Right ventricle myocardium inferior (tissue), 1 donor: Measurements from ENCODE around the gene GALNT9. TPM values are rescaled to one million over a fixed set of nuclear protein-coding genes. Genes with fewer than 3 reads are reported as not detected.
A peak's percentile ranks its signal among the peaks of the same experiment; 100 is the strongest.

ENCODE experiments used
- ATAC-seq: fragments of 200-7000 bp; cut with Tn5 transposase; one replicate; pipeline ENCODE4 v1.9.1; 2020; ENCODE audit warnings: mild to moderate bottlenecking, moderate library complexity
- DNase-seq: peaks from one replicate; pipeline ENCODE4 v3.0.0; 2021; ENCODE audit errors: missing footprints
- intact Hi-C: fragments of 100-400 bp; cut with DNase I; formaldehyde crosslinking; loops from one replicate; pipeline ENCODE4 v1.11.0; 2022
- total RNA-seq: library from RNA; stranded (reverse); fragmentation: NEBNext Ultra II Directional; extraction: Animal tissue kit (Norgen Biotek cat#: 25700); gene quantifications from one replicate; pipeline ENCODE4 v1.2.1, GENCODE V29; 2021
- donor health status: DM: no; HTN: yes; CAD: no; lungs with severe emphysema.

Gene GALNT9
- total RNA-seq, 1 donor from 2014 or later = not detected

DNA sequence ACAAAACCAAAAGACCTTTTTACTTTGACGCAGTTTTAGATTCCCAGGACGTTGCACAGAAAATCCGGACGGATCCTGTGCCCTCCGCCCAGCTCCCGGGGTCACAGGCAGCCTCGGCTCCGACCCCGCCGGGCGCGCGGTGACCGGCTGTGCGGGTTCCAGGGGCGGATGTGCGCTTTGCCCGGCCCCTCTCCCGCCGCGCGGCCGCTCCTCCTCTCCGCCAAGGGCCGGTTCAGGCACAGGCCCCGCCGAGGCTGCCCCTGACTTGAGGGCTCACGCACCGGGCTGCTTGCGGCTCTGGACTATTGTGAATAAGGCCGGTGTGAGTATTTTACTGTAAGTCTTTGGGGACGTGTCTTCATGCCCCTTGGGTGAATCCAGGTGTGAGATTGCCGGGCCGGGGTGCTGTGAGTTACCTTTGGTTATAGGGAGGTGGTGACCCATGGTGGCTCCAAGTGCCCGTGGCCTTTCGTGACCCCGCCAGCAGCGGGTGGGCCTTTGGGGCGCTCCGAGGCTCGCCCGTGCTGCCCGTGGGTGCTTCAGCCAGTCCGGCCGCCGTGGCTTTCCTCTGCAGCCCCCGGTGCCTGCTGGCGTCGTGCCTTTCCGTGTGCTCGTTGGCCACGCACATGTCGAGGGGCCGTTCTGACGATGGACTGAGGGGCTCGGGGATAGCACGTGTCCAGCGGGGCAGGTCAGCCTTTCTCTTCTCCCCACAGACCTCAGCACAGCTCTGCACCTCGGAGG is 139.2 kb downstream of the GALNT9 start:
- DNase-seq = peak; percentile 71
- ATAC-seq = peak; percentile 12
- intact Hi-C loops = no loop called here

DNA sequence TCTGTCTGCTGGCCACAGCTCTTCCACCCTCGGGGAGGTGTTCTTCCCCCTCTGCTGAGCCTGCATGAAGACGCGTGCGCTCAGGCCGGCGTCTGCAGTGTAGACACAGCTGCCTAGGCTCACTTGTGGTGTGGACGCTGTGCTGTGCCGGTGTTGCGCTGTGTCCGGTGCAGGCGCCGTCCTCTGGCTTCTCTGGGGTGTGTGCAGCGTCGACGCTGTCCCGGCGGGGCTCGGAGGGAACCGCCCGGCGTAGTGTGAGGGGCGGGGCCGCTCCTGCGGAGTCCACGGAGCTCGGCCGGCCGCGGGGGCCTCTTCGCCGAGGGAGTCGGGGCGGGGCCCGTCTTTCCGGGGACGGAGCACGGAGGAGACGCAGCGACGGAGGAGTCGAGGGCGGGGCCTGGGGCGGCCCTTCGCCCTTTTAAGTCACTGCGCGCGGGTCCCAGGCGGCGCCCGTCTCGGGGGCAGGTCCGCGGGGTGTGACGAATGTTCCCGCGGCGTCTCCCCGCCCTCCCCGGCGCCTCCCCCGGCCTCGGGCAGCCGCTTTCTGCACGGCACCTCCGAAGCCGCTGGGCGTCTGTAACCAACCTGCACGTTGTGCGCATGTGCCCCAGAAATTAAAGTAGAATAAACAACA is 139.9 kb downstream of the GALNT9 start:
- intact Hi-C loops = no loop called here
- ATAC-seq (peak; percentile 98), DNase-seq (peak; percentile 97)

DNA sequence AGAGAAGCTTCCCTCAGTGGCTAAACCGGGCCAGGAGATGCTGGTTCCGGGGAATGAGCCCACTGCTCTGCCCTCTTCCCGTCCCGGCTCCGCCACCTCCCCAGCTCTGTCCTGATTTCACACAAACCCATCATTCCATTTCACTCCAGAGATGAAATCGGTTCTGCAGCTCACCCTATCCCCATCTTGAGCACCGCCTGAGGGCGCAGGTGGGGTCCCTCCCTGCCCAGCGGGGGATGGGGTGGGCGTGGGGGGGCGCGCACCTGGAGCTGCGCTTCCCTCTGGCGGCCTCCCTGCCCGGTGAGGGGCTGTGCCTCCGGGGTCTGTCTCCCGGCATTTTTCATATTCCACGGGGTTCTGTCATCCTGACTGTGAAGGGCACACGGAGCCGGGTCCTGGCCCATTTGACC is 140.5 kb downstream of the GALNT9 start:
- intact Hi-C loops = no loop called here
- no peak for ATAC-seq
- no peak for DNase-seq

DNA sequence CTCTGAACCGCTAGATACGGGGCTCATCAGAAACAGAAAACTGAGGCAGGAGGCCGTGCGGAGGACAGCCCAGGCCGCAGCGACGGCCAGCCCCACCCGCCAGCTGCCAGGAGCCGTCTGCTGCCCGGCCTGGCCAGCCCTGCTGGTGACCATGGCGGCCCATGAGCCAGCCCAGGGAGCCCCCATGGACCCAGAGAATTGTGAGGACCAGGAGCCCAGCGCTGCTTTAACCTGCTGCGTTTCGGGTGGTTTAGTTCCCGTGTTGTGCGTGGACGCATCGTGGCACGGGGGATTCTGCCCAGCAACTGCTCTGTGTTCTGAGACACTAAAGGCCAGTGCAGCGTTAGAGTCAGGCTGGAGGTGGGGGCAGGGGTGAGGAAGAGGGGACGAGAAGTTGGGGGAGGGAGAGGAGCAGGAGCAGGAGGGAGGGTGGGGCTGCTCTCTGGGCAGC is 140.9 kb downstream of the GALNT9 start:
- intact Hi-C loops = no loop called here
- DNase-seq = peak; percentile 45
- no peak for ATAC-seq

DNA sequence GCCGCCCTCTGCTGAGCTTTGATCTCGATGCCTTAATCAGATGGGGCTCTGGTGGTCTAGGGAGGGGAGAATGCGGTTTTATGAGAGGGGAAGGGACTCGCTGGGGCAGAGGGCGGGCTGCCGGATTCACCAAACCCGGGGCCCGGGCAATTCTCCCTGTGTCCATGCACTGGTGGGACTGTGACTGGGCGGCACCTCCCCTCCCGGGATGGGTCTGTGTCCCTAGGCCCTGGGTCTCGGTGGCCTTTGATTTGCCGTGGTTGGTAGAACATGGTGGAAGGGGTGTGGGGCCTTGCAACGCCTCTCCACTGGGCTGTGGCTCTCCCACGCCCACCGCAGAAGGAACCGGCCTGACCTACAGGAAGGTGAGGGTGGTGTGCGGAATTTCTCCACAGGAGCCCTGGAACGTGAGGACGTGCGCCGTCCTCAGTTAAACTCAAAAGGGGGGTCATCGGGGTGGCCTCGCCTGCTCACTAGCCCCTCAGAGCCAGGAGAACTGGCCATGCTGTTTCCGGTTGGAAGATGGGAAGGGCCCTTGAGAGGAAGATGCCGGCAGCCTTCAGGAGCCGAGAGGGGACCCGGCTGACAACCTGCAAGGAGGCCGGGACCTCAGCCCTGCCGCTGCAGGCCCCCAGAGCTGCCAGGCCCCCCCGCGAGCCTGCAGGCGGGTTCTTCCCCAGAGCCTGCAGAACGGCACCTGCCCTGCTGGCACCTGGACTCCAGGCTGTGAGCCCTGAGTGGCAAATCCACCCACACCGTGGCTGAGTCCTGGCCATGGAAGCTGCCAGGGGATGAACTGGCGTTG is 141.5 kb downstream of the GALNT9 start:
- DNase-seq (peak; percentile 64), ATAC-seq (no peak)
- intact Hi-C loops = no loop called here

DNA sequence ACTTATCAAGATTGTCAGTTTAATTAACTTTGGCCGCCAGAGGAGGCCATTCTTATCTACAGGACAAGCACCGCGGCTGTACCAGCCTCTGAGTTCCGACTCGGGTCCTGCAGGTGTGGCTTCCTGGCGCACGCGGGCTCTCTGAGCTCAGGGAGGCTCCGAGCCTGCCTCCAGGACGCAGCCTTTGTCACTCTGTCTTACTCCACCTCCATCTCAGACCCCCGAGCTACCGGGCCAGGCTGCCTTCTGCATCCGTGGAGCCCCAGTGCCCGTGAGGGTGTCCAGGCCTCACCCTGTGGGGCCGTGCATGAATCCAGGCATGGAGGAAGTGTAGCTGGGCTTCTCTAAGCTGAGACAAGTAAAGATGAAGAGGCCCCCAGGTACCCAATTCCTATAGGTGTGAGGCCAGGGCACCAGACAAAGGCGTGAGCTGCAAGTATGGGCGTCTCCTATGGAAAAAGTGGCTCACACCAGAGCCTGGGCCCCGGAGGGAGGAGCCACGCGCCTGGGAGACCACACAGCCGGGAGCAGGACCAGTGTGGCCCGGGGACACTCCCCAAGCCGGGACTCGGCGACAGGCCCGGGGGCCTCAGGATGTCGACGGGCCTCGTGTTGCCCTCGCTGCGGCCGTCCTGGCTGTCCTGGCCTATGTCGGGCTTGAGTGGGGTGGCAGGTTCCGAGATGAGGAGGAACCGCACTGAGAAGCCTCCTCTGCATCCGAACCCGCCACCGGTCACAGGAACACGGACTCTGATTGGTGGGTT is 142.3 kb downstream of the GALNT9 start:
- intact Hi-C loops = no loop called here
- DNase-seq = peak; percentile 28
- ATAC-seq = no peak

DNA sequence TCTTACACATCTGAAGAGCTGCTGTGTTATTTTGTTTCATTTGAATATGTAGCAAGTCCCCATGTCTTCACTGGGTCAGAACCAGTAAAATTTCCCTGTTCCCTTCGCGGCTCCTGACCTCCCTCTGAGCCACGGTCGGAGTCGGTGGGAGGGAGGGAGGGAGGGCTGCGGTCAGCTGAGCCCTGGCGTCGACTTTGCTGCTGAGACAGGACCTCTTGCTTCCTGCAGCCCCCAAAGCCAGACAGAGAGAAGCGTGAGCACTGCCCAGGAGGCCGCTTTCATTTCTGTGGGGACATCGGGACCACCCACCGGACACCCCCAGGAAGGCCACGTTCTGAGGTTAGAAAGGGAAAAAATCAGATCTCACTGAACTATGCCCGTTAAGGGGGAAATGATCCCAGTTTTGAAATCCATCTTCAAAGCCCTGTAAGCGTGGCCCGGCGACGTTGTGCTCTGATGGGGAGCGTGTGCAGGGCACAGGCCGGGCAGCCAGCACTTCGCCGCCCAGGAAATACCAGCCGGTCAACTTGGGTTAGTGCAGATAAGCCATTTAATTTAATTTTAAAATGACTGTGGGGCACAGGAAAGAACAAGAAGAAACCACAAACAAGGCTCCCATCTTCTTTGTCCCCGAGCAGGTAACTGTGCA is 143.1 kb downstream of the GALNT9 start:
- ATAC-seq = no peak
- intact Hi-C loops = no loop called here
- peak; percentile 63 for DNase-seq

DNA sequence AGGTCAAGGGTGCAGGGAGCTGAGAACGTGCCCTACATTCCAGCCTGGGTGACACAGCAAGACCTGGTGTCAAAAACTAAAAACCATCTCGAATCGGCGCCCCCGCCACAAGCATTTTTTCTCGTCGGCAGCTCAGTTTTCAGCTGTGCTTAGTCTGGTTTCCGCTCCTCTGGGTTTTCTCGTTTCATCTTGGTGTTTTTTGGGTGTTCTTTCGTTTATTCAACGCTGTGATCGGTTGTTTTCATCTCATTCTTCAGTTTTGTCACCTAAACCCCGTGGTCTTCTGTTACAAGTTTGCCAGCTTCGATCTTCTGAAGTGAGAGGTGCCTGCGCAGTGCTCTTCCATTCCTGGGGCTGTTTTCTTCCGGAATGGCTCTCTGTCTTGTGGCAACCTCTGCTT is 143.7 kb downstream of the GALNT9 start:
- intact Hi-C loops = no loop called here
- ATAC-seq (no peak), DNase-seq (no peak)

DNA sequence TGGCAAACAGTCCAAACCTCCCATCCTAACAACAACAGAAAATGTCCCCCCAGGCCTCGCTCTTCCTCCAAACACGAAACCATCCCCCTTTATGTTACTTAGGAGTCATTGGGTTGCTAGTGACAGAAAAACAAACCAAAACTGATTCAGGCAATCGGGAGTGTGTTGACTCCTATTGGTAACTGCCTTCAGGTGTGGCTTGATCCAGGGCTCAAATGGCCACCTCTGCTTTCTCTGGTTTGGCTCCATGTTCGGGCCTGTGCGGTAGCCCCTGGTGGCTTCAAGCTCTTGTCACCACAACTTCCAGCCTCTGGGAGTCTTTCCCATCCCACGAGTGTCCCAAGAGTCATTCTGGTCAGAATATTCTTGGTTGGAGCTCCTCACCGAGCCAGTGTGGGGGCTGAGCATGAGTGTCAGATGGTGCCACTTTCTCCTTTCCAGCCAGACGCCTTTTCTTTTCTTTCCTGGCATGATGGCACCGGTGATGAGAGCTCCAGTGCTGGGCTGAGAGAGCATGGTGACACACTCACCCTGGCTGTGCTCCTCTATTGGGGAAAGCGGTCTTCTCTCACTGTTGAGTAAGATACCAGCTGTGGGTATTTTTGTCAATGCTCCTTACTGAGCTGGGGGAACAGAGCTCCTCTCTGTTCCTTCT is 146.6 kb downstream of the GALNT9 start:
- intact Hi-C loops = no loop called here

DNA sequence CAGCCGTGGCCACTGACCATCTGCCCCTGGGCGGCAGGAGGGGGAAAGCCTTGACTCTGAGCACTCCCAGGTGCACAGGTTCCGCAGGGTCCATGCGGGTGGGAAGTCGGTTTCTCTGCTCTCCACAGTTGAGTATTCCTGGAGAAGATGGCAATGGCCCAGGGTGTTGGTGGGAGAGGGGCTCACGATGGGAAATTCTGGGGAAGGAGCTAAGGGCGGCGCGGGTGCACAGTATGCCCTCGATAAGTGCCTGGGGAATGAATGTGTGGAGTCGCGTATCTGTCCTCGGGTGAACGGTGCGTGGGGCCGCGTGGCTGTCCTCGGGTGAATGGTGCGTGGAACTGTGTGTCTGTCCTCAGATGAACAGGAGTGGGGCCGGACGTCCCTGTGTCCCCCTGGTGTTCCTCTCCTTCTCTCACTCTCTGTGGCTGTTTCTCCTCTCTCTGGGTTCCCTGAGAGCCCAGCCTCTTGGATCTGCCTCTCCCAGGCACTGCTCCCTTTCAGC is 147.1 kb downstream of the GALNT9 start:
- intact Hi-C loops = no loop called here
- ATAC-seq (no peak), DNase-seq (no peak)

More for the DNA sequence above, 146.6 kb downstream of the GALNT9 start:
- no peak for ATAC-seq
- no peak for DNase-seq

DNA sequence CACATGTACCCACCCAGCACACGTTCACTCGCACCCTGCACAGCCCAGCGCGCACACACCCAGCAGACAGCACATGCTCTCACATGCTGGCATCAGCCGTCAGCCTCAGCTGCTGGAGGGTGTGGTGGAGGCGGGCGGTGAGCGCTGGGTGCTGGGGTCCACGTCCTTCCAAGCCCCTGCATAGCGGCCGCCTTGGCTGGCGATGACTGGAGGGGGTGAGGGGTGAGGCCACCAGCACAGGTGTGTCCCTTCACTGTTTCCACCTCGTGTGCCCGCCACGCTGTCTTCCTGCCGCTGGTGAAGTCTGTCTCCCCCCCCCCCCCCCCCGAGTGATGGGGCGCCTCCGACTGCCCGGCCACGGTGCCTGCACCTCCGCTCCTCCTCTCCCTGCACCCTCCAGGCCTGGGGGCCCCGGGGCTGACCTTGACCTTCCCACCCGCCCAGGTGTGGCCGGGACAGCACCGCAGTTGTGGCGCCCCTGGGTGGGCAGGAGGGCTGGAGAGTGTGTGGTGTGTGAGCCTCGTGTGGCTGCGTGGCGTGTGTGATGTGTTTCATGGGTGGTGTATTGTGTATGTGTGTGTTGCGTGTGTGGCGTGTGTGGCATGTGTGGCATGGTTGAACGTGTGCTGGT is 147.7 kb downstream of the GALNT9 start:
- intact Hi-C loops = no loop called here
- no peak for ATAC-seq
- DNase-seq = peak; percentile 45

DNA sequence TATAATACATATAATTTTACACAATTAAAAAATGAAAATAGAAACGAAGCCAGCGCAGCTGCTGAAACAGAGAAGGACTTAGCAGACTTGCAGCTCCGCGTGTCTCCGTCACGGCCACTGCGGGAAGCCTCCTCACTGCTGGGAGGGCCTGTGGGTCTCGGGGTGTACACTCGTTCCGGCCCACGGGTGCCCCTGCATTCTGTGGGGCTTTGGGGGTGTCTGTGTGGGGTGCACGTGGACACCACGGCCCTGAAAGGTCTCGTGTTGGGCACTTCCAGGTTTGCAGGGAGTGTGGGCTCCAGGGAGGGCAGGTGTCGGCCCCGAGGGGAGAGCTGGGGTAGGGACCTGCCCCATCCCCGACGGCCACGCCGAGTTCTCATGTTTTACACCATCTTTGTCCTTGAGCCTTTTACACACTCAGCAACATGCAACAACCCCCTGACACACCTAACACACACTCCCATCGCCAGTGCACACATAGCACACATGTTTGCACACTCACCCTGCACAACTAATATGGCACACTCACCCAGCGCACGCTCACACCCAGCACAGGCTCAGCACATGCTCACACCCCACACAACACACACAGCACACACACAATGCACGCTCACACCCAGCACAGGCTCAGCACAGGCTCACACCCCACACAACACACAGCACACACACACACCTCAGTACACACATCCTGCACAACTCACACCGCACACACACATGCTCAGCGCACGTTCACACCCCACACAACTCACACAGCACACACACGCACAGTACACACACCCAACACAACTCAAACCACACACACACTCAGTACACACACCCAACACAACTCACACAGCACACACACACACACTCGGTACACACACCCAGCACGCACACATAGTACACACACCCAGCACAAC is 148.5 kb downstream of the GALNT9 start:
- intact Hi-C loops = no loop called here
- ATAC-seq = no peak
- peak; percentile 55 for DNase-seq

DNA sequence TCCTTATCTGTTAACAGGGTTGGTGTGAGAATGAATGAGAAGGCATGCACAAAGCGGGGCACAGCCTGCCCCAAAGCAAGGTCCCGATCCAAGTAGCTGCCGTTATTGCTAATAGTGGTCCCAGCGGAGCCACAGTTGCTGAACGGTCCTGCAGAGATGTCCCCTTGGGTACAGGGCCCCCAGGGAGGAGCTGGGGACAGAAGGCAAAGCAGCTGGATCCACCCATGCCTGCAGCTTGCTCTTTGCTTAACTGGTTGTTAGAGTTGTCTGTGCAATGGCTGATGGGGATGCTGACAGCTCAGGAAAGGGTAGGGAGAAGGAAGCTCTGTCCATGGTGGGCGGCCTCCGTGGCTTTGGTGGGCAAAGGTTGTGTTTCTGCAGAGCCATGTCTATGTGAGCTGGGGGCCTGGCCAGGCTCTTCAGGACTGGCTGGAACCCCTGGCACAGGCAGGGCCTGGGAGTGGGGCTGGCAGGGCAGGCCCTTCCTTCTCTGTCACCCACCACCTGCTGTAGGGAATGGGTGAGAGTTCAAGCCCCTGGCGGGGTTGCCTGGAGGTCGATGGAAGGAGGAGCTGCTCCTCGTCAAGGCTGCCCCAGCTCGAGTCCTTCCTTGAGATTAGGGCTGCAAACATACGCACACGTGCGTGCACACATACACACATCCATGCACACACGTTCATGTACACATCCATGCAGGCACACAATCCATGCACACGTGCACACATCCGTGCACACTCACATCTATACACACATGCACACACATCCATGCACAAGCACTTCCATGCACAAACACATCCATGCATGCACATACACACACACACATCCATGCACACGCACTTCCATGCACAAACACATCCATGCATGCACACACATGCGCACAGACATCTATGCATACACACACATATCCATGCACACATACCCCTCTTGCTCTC is 149.7 kb downstream of the GALNT9 start:
- intact Hi-C loops = no loop called here
- DNase-seq (peak; percentile 53), ATAC-seq (no peak)

DNA sequence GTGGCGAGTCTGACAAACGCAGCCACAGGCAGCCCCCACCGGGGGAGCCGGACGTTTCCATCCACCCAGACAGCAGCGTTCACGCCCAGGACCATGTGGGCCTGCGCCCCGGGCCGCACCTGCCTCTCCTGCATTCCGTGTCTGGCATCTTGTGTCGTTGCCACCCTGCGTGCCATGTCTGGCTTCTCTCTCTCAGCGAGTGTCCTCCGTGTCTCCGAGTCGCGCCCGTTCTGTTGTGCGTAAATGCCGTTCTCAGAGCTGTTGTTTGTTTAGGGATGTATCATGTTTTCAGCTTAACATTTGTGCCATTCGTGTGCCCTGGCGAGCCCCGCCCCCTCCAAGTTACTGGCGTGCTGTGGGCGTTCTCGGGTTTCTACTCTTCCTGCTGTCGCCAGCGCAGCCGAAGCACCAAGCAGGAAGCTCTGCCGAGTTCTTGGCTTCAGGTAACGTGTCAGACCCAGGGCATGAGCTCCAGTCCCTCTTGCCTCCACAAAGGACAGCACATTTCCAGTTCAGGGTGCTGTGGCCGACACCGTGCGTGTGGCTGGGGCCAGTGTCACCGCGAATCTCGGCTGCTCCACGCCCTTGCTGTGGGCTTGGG is 150.5 kb downstream of the GALNT9 start:
- intact Hi-C loops = no loop called here
- ATAC-seq (no peak), DNase-seq (peak; percentile 57)

DNA sequence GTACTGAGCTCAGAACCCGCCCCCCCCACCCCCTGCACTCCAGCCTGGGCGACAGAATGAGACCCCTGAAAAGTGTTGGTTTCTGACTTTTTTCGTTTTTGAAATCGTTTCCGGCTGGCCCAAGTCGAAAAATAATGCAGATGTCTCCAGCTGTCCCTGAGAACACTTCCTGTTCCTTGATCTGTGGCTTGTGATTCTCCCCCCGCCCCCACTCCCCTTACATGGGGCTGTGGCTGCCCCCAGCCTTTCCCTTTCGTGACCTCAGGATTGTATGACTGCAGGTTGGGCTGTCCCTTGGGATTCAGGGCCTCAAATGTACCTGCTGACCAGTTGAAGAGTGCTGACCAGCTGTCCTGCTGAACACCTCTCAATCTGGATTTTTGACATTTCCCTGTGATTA is 151.1 kb downstream of the GALNT9 start:
- intact Hi-C loops = no loop called here
- DNase-seq (no peak), ATAC-seq (no peak)
